Lower lobe of right lung (tissue), 2 donors: ENCODE data around the gene BICC1. TPM values are rescaled to one million over a fixed set of nuclear protein-coding genes. Genes with fewer than 3 reads are reported as not detected.

ENCODE experiments used
- ATAC-seq, 2 donors: fragments of 200-7000 bp; cut with Tn5 transposase; one replicate each; pipeline ENCODE4 v1.9.1; 2020 to 2022; ENCODE audit warnings: mild to moderate bottlenecking in 2 of 2, moderate library complexity in 2 of 2
- DNase-seq: peaks from one replicate; pipeline ENCODE4 v3.0.0-alpha.2; 2020
- H3K27ac ChIP-seq: fragments of 200-600 bp; one replicate; pipeline ENCODE4 v1.8.0; 2022
- H3K27me3 ChIP-seq: fragments of 200-600 bp; one replicate; pipeline ENCODE4 v1.8.0; 2022; ENCODE audit warnings: low read depth
- H3K36me3 ChIP-seq: fragments of 200-600 bp; one replicate; pipeline ENCODE4 v1.8.0; 2022; ENCODE audit warnings: mild to moderate bottlenecking
- H3K4me1 ChIP-seq: fragments of 200-600 bp; one replicate; pipeline ENCODE4 v1.8.0; 2022
- H3K4me3 ChIP-seq: fragments of 200-600 bp; one replicate; pipeline ENCODE4 v1.8.0; 2022; ENCODE audit warnings: mild to moderate bottlenecking
- H3K9me3 ChIP-seq: fragments of 200-600 bp; one replicate; pipeline ENCODE4 v1.8.0; 2022
- intact Hi-C: fragments of 100-400 bp; cut with DNase I; formaldehyde crosslinking; loops from one replicate; pipeline ENCODE4 v1.11.0; 2022
- total RNA-seq: library from RNA; stranded (reverse); fragmentation: NEBNext Ultra II Directional; extraction: Animal tissue kit (Norgen Biotek cat#: 25700); gene quantifications from one replicate; pipeline ENCODE4 v1.2.1, GENCODE V29; 2021
- TF ChIP-seq, protein P1 (sequence below): fragments of 200-600 bp; IDR thresholded peaks from one replicate; pipeline ENCODE4 v1.8.0; 2022; ENCODE audit warnings: antibody characterized with exemption, mild to moderate bottlenecking
- donor health status: DM: no; HTN: yes; CAD: no; lungs with severe emphysema.

BICC1 gene
- total RNA-seq, 1 donor from 2014 or later, result 11.0 TPM

DNA sequence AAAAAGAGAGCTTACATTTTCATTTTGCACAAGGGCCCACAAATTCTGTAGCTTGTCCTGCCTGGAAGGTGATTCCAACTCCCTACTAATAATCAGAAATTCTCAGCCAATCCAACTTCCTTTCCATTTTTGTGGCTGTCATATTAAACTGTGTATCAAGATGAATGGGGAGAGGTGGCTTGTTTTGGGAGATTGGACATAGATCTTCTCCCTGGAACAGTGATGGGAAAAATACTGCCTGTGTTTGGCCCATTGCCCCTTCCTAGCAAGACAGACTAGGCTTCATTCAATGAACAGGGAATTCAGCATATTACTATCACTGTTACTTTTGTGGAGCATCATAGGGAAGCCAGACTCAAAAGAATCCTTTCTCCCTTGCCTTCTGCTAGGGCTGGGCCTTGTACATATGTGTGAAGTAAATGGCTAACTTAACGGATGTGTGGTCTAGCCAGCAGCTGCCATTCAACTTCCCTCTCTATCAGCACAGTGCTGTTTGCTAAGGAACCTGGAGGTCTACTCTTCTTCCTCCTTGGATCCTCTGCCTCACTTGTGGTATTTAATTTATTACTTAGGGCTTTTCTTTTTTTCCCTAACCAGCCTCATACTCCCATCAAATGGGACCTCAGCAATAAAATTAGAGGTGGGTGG lies 326.0 kb downstream of the BICC1 start:
- no peak for ATAC-seq
- Histone ChIP-seq H3K4me1 (no peaks in the 10 kb centered on the region), H3K36me3 (no peaks in the 10 kb centered on the region), H3K9me3 (no peaks in the 10 kb centered on the region), H3K4me3 (no peak overlapping the region), H3K27ac (no peak overlapping the region), H3K27me3 (no peaks in the 10 kb centered on the region)
- DNase-seq, result no peak
- TF ChIP-seq, protein P1, sequence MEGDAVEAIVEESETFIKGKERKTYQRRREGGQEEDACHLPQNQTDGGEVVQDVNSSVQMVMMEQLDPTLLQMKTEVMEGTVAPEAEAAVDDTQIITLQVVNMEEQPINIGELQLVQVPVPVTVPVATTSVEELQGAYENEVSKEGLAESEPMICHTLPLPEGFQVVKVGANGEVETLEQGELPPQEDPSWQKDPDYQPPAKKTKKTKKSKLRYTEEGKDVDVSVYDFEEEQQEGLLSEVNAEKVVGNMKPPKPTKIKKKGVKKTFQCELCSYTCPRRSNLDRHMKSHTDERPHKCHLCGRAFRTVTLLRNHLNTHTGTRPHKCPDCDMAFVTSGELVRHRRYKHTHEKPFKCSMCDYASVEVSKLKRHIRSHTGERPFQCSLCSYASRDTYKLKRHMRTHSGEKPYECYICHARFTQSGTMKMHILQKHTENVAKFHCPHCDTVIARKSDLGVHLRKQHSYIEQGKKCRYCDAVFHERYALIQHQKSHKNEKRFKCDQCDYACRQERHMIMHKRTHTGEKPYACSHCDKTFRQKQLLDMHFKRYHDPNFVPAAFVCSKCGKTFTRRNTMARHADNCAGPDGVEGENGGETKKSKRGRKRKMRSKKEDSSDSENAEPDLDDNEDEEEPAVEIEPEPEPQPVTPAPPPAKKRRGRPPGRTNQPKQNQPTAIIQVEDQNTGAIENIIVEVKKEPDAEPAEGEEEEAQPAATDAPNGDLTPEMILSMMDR, result no peak
- intact Hi-C loops, result no loop called here

- Histone ChIP-seq H3K36me3 (no peaks in the 10 kb centered on the region), H3K27ac (no peak overlapping the region), H3K9me3 (no peaks in the 10 kb centered on the region), H3K4me3 (no peak overlapping the region), H3K27me3 (no peaks in the 10 kb centered on the region), H3K4me1 (no peaks in the 10 kb centered on the region)
- DNase-seq (no peak), ATAC-seq (no peak)
- TF ChIP-seq, protein P1, result no peak
- intact Hi-C loops, result no loop called here
Measured at GRCh38 chr10:58839771-58840170, 327.1 kb downstream of the BICC1 start.

GRCh38 chr10:58840840-58841435 lies 328.3 kb downstream of the BICC1 start:
- Histone ChIP-seq H3K9me3 (no peaks in the 10 kb centered on the region), H3K4me3 (no peak overlapping the region), H3K27ac (no peak overlapping the region), H3K36me3 (no peaks in the 10 kb centered on the region), H3K27me3 (no peaks in the 10 kb centered on the region), H3K4me1 (no peaks in the 10 kb centered on the region)
- intact Hi-C loops, result no loop called here
- ATAC-seq (no peak), DNase-seq (no peak)
- TF ChIP-seq, protein P1, result no peak

- no peak overlapping the region for H3K4me3 ChIP-seq
- intact Hi-C loops, result no loop called here
- no peak for ATAC-seq
Measured at GRCh38 chr10:58842860-58843376, 330.2 kb downstream of the BICC1 start.

GRCh38 chr10:58843760-58844159 lies 331.1 kb downstream of the BICC1 start:
- no peaks in the 10 kb centered on the region for H3K4me1 ChIP-seq
- intact Hi-C loops, result no loop called here
- H3K9me3 ChIP-seq, result no peaks in the 10 kb centered on the region
- H3K4me3 ChIP-seq, result no peak overlapping the region
- no peak overlapping the region for H3K27ac ChIP-seq
- TF ChIP-seq, protein P1, result no peak
- no peak for ATAC-seq
- DNase-seq, result no peak
- H3K36me3 ChIP-seq, result no peaks in the 10 kb centered on the region
- no peaks in the 10 kb centered on the region for H3K27me3 ChIP-seq

More at GRCh38 chr10:58842860-58843376, 330.2 kb downstream of the BICC1 start:
- TF ChIP-seq, protein P1, result no peak
- Histone ChIP-seq H3K27me3 (no peaks in the 10 kb centered on the region), H3K27ac (no peak overlapping the region), H3K36me3 (no peaks in the 10 kb centered on the region), H3K4me1 (no peaks in the 10 kb centered on the region), H3K9me3 (no peaks in the 10 kb centered on the region)
- DNase-seq, result no peak
